GM18909 (cell line): ENCODE results near the gene LOXL1.

Experiments used
- ATAC-seq: cut with Tn5 transposase; IDR thresholded peaks from one replicate; pipeline ENCODE4 v1.9.1; 2021; ENCODE audit warnings: mild to moderate bottlenecking; ENCODE audit not compliant: unreplicated experiment, poor library complexity

Gene LOXL1

GRCh38 chr15:73990250-73991005, 64.2 kb downstream of the LOXL1 start:
- ATAC-seq = no peak

- no peak for ATAC-seq
Observed at GRCh38 chr15:73991260-73991659, 65.0 kb downstream of the LOXL1 start.

- ATAC-seq = peak; percentile 75
Observed at GRCh38 chr15:73991726-73992593, 65.7 kb downstream of the LOXL1 start, which contains the start of gene STOML1. STOML1 (minus strand) TSS chr15:73992295; CDS start chr15:73992223, 72 bp downstream.

- no peak for ATAC-seq
Observed at GRCh38 chr15:73992594-73992898, 66.3 kb downstream of the LOXL1 start.

GRCh38 chr15:73993211-73993994, 67.1 kb downstream of the LOXL1 start:
- no peak for ATAC-seq

GRCh38 chr15:73994413-73994883, 68.2 kb downstream of the LOXL1 start, which contains the start of gene PML:
PML (plus strand) TSS chr15:73994716; CDS start chr15:73994813, 97 bp downstream.
- ATAC-seq = peak; percentile 69

- ATAC-seq = no peak
Observed at GRCh38 chr15:73994912-73995622, 68.8 kb downstream of the LOXL1 start.

- ATAC-seq = no peak
Observed at GRCh38 chr15:73996267-73996666, 70.0 kb downstream of the LOXL1 start.

- ATAC-seq = no peak
Observed at GRCh38 chr15:73996939-73997338, 70.7 kb downstream of the LOXL1 start.

- no peak for ATAC-seq
Observed at GRCh38 chr15:73997986-73998385, 71.7 kb downstream of the LOXL1 start.
